HG03280 (cell line): ENCODE data around the gene SENP2.
"Not testable (repeated sequence)": the region's sequence is repeated elsewhere in the genome, so short reads cannot be mapped to it uniquely, and the experiment has no call there.

Experiments used
- ATAC-seq: cut with Tn5 transposase; IDR thresholded peaks from one replicate; pipeline ENCODE4 v1.9.1; 2021; ENCODE audit warnings: mild to moderate bottlenecking, moderate library complexity; ENCODE audit not compliant: unreplicated experiment

Gene SENP2

GRCh38 chr3:185585859-185586685, at the start of gene SENP2:
Gene SENP2 (plus strand): TSS chr3:185586295. CDS start chr3:185586414, 119 bp downstream.
- ATAC-seq, result peak; percentile 97

DNA sequence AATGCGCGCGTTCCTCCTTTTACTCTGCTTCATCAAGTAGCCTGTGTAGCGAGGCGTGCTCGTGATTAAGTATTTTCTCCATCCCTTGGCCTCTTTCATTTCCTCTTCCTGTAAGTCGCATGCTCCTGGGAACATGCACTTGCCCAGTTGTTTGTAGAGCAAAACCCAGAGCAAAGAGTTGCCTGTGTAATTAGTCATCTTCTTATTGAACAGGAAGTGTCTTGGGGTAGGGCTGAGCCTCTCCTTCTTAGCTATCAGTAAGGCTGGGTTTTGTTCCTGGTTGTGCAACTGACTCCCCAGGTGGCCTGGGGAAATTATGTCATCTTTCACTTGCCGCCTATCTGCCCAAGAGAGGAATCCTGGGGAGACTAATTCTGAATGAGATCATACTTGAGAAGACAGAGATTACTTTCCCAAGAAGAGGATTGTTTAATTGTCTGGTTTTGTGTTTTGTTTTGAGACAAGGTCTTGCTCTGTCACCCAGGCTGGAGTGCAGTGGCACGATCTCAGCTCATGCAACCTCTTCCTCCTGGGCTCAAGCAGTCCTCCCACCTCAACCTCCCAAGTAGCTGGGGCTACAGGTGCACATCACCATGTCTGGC, 48.6 kb upstream of the SENP2 start:
- peak; percentile 98 for ATAC-seq

GRCh38 chr3:185539934-185540333, 46.2 kb upstream of the SENP2 start:
- no peak for ATAC-seq

DNA sequence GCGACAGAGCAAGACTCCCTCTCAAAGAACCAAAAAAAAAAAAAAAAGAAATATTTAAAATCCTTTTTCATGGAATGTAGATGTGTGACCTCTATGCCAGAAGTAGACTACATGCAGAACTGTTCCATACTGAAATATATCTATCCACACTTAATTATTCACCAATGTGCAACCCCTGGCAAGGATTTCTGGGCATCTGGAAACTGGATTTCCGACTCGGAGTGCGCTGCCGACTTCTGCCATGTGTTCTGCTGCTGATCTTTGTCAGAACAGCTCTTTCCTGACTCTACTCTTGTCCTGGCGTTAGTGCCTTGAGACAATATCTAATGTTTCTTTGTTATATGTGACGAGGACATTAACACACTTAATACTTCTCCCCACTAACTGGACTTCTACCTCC, 45.4 kb upstream of the SENP2 start:
- no peak for ATAC-seq

- ATAC-seq, result no peak
These were observed 37.0 kb upstream of the SENP2 start for GRCh38 chr3:185549122-185549521.

DNA sequence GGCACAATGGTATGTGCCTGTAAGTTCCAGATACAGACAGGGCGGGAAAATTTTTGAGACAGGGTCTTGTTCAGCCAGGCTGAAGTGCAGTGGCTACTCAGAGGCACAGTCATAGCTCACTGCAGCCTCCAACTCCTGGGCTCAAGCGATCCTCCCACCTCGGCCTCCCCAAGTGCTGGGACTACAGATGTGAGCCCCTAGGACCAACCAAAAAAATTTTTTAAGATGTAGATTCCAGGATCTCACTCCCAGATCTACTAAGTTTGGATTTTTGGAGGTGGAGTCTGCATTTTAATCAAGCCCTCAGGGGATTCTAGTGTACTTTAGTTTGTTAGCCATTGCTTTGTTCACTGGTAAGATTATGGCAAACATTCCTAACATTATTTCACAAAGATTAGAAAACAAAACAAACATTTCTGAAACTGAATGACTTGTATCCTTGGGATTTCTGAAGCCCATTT, 36.4 kb upstream of the SENP2 start:
- ATAC-seq, result no peak

DNA sequence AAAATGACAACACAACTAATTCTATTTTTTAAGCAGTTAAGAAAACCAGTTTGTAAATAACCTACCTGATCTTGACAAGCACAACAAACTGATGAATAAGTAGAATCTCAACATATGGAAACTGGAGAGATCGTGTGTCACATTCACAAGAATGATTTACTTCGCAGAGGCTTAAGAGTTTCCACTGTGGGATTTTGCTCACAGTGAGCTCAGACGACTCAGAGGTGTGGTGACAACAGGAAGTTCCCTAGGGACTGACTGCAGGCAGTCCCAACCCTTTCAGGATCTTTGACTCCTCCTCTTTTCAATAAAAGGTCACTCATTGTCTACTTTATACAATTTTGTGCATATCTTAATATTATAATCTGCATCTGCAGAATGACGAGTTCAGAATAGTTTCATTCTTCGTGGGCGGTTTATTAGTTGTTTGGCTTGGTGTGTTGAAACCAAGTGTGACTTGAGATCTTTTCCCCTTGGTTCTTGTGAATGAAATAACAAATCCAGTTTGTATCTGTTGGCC, 33.7 kb upstream of the SENP2 start, which contains the start of gene LIPH:
LIPH (minus strand) TSS at position 231 of the 520 bp plus-strand sequence; CDS start at position 114, 117 bp downstream.
- ATAC-seq, result no peak

- ATAC-seq, result no peak
These were observed 31.0 kb upstream of the SENP2 start for GRCh38 chr3:185555101-185555501.

GRCh38 chr3:185555860-185556347, 30.2 kb upstream of the SENP2 start:
- ATAC-seq, result no peak

- ATAC-seq, result not testable (repeated sequence)
These were observed 29.5 kb upstream of the SENP2 start for GRCh38 chr3:185556640-185557039.

DNA sequence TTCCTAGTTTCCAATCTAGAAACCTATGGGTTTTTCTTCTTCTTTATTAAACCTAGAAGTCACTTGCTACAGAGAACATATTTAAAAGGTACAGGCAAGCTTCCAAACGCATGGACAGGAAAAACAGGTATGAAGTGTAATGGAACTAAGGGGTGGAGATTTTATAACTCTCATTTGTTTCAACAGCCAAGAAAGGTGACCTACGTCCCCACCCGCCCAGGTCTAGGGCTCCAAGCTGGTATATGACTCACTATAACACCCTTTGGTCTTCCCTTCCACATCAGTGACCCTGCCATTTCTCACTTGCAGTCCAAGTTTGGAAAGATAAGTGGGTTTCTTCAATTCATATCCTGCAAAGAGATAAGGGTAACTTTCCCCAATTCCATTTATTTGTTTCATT, 27.7 kb upstream of the SENP2 start:
- no peak for ATAC-seq

DNA sequence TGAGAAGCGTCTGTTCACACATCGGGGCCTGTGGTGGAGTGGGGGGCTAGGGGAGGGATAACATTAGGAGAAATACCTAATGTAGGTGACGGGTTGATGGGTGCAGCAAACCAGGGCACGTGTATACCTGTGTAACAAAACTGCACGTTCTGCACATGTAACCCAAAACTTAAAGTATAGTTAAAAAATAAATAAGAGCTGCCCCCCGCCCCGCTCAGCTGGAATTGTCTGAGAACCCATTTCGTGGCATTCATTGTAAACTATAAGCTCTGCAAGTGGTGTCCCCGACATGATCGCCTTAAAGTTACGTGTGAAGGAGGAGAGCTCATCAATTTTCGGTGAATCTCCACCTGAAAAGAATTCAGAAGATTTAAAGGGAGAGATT, 26.4 kb upstream of the SENP2 start:
- no peak for ATAC-seq

- no peak for ATAC-seq
These were observed 25.4 kb upstream of the SENP2 start for GRCh38 chr3:185560676-185561075.

DNA sequence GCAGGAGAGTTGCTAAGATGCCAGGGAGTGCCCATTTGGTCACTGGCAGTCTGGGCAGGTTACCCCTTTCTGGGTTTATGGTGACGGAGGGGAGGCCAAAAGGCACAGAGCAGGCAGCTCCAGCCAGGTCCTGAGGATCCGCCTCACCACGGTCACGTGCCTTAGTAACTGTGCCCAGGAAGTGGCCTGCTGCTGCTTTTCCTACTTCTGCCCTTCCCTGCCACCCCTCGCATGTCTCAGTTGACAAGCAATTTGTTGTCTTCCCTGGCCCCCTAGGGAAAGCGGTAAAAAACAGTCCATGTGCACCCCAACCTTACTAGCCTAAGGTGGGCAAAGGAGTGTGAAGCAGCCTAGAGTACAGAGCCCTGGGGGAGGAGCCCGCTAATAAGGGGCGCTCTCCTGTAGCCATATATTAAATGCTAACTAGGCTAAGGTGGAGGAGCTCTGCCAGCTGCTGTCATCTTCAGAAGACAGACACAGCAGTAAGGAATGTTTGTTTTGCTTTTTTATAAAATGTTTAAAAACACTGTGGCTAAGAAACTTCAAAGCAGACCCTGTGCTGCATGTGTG, 24.6 kb upstream of the SENP2 start:
- ATAC-seq, result no peak

GRCh38 chr3:185561958-185562357, 24.1 kb upstream of the SENP2 start:
- no peak for ATAC-seq

GRCh38 chr3:185572183-185572582, 13.9 kb upstream of the SENP2 start:
- ATAC-seq, result no peak

- ATAC-seq, result peak; percentile 88
These were observed 10.8 kb upstream of the SENP2 start for GRCh38 chr3:185575108-185575869.

DNA sequence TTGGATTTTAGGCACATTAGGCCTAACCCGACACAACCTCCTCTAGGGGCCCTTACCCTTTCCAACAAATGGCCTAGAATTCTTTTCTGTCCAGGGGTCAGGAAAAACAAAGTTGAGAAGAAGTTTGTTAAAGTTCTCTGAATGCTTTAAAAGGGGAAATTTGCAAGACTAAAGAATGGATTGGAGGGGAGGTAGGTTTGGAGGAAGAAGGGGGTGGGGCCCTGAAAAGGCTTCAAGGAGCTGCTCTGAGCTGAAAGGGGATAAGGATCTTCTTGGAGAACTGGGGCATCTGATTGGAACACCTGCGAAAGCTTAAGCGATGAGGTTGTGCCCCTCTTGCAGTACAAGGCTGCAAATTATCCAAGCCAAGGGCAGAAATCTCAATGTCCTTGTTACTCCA, 3.9 kb upstream of the SENP2 start:
- no peak for ATAC-seq

- no peak for ATAC-seq
These were observed 3.2 kb upstream of the SENP2 start for GRCh38 chr3:185582871-185583270.

- ATAC-seq, result no peak
These were observed 2.2 kb upstream of the SENP2 start for GRCh38 chr3:185583925-185584324.

- no peak for ATAC-seq
These were observed 1.4 kb upstream of the SENP2 start for GRCh38 chr3:185584686-185585085.
